Thyroid gland (tissue), 4 donors: ENCODE measurements around the gene PARP4.

ENCODE experiments used
- CTCF ChIP-seq, 6 experiments: fragments of 200-600 bp in 3 of 6; fragments of 450-650 bp in 3 of 6; sonication (generic) in 3 of 6; IDR thresholded peaks; one replicate each; pipeline ENCODE4 v1.5.1; 2016 to 2019; ENCODE audit warnings: antibody characterized with exemption in 6 of 6, mild to moderate bottlenecking in 2 of 6, inconsistent platforms in 1 of 6, moderate library complexity in 1 of 6
- POLR2A ChIP-seq, 2 donors: fragments of 450-650 bp; IDR thresholded peaks; one replicate each; pipeline ENCODE4 v1.6.1; 2017; ENCODE audit warnings: antibody characterized with exemption in 2 of 2, mild to moderate bottlenecking in 2 of 2, moderate library complexity in 1 of 2

GRCh38 chr13:24491845-24492244, 20.7 kb downstream of the PARP4 start:
- TF ChIP-seq CTCF (IDR thresholded peaks at IDR 0.05) (no peak), POLR2A (IDR thresholded peaks at IDR 0.05) (no peak)
